ENCODE results near the gene CDK5R2.

Gene CDK5R2

DNA sequence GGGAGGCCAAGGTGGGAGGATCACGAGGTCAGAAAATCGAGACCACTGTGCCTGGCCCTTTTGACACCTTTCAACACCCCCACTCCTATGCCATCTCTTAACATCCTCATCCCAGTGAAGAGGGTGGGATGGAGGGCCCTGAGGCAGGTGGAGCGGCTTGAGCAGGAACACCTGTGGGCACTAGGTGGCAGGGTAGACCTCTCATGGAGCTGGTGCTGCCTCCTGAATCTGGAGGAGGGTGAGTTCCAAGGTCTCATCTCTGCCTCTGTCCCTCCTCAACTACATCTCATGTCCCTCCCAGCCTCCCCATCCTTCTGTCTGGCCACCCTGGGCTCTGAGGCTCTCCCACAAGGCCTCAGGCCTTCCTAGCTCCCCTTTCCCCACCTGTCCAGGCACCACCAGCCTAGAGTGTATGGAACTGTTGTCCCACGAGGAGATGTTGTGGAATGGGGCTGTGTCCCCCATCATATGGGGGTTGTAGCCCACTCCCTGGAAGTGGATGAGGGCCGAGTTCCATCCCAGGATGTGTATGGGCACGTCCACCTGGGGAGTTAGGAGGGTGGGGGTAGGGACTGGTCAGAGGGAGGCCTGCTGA, 50.8 kb downstream of the CDK5R2 start:
- DNase-seq: no peak

- DNase-seq: no peak
These were observed 51.4 kb downstream of the CDK5R2 start for GRCh38 chr2:219010873-219011272.

Measured in cerebellar nuclear complex (tissue), 1 donor.